ENCODE results near the gene FAM114A2.
"Not testable (repeated sequence)": the region's sequence is repeated elsewhere in the genome, so short reads cannot be mapped to it uniquely, and the experiment has no call there.

FAM114A2 gene

GRCh38 chr5:154038707-154039457 is at the start of gene FAM114A2, which contains the start of gene MFAP3:
Gene FAM114A2 (minus strand): TSS chr5:154038910. CDS start chr5:154034953, 3,957 bp downstream.
Gene MFAP3 (plus strand): TSS chr5:154038967. CDS start chr5:154049723, 10,756 bp downstream.
- peak; percentile 92 for DNase-seq

- no peak for DNase-seq
Measured at GRCh38 chr5:154087260-154087659, 48.5 kb upstream of the FAM114A2 start.

GRCh38 chr5:154086641-154087040 is 47.9 kb upstream of the FAM114A2 start:
- no peak for DNase-seq

- no peak for DNase-seq
Measured at GRCh38 chr5:154086146-154086545, 47.4 kb upstream of the FAM114A2 start.

GRCh38 chr5:154084062-154084639 is 45.4 kb upstream of the FAM114A2 start:
- DNase-seq: no peak

- DNase-seq: no peak
Measured at GRCh38 chr5:154081246-154081645, 42.5 kb upstream of the FAM114A2 start.

- no peak for DNase-seq
Measured at GRCh38 chr5:154078272-154078671, 39.6 kb upstream of the FAM114A2 start.

- no peak for DNase-seq
Measured at GRCh38 chr5:154077696-154078095, 39.0 kb upstream of the FAM114A2 start.

GRCh38 chr5:154076240-154076922 is 37.7 kb upstream of the FAM114A2 start:
- no peak for DNase-seq

GRCh38 chr5:154072414-154073171 is 33.9 kb upstream of the FAM114A2 start:
- peak; percentile 93 for DNase-seq

- no peak for DNase-seq
Measured at GRCh38 chr5:154071799-154072413, 33.2 kb upstream of the FAM114A2 start.

GRCh38 chr5:154069854-154070253 is 31.1 kb upstream of the FAM114A2 start:
- not testable (repeated sequence) for DNase-seq

GRCh38 chr5:154065971-154066370 is 27.3 kb upstream of the FAM114A2 start:
- DNase-seq: no peak

- DNase-seq: no peak
Measured at GRCh38 chr5:154063372-154063771, 24.7 kb upstream of the FAM114A2 start.

GRCh38 chr5:154060606-154061005 is 21.9 kb upstream of the FAM114A2 start:
- no peak for DNase-seq

GRCh38 chr5:154059583-154059982 is 20.9 kb upstream of the FAM114A2 start:
- DNase-seq: no peak

GRCh38 chr5:154059039-154059430 is 20.3 kb upstream of the FAM114A2 start:
- no peak for DNase-seq

- DNase-seq: no peak
Measured at GRCh38 chr5:154058055-154059038, 19.6 kb upstream of the FAM114A2 start.

- no peak for DNase-seq
Measured at GRCh38 chr5:154055201-154055600, 16.5 kb upstream of the FAM114A2 start.

GRCh38 chr5:154053468-154053867 is 14.8 kb upstream of the FAM114A2 start:
- DNase-seq: no peak

GRCh38 chr5:154049636-154050035 is 10.9 kb upstream of the FAM114A2 start:
- no peak for DNase-seq

All from stimulated activated CD8-positive, alpha-beta memory T cell treated with anti-CD3 and anti-CD28 coated beads, Interleukin-4, amount 100 ng/mL, for 48 hours (primary cell).